Posterior vena cava (tissue), 2 donors: ENCODE measurements around the gene TMEM238. TPM values are rescaled to one million over a fixed set of nuclear protein-coding genes. Genes with fewer than 3 reads are reported as not detected.

Source experiments
- DNase-seq: peaks from one replicate; pipeline ENCODE4 v3.0.0-alpha.2; 2020; ENCODE audit warnings: low spot score
- intact Hi-C, 2 donors: fragments of 100-400 bp; cut with DNase I; formaldehyde crosslinking; loops; one replicate each; pipeline versions ENCODE4 v1.14.1 to v1.14.2; 2022 to 2023
- total RNA-seq, 2 donors: library from RNA; stranded (reverse); fragmentation: NEBNext Ultra II Directional; extraction: Animal tissue kit (Norgen Biotek cat#: 25700); gene quantifications; one replicate each; pipeline ENCODE4 v1.2.1, GENCODE V29; 2021
- donor health status: DM: yes; HTN: yes; CAD: no.
- donor health status: DM: yes; HTN: yes; CAD: no.

TMEM238 gene
- total RNA-seq, 2 donors from 2014 or later = 0.69 to 0.90 TPM

GRCh38 chr19:55366790-55367189 is 17.3 kb downstream of the TMEM238 start:
- DNase-seq = no peak
- intact Hi-C loops = no loop called here

DNA sequence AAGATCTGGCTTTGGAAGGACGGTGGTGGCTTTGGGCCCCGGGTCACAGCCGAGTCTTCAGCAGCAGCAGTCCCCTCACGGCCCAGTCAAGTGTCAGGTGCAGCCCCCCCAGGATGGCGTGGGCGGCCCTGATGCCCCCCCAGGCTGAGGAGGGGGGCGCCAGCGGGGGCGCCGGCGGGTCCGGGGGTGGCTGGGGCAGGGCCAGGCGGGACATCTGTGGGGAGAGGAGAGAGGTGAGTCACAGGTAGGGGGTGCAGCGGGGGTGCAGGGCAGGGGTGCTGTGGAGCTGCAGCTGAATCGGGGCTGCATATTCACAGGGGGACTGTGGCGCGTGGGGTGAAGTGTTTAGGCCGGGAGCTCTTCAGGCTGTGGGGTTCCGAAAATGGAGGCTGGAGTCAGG is 18.1 kb downstream of the TMEM238 start:
- DNase-seq = no peak
- intact Hi-C loops = no loop called here

DNA sequence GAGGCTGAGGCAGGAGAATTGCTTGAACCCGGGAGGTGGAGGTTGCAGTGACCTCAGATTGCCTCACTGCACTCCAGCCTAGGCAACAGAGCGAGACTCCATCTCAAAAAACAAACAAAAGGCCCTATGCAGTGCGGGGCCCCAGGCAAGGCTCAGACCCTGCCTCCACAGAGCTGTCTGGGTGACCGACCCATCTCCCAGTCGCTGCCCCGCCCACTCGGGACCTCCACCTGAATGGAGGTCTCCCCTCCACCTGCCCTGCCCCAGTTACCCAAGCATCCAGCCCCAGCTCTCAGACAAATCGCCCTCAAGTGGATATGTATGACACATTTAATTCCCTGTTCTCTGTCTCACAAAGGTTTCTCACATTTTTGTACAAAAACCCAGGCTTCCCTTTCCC is 18.8 kb downstream of the TMEM238 start:
- intact Hi-C loops = no loop called here
- DNase-seq = no peak

DNA sequence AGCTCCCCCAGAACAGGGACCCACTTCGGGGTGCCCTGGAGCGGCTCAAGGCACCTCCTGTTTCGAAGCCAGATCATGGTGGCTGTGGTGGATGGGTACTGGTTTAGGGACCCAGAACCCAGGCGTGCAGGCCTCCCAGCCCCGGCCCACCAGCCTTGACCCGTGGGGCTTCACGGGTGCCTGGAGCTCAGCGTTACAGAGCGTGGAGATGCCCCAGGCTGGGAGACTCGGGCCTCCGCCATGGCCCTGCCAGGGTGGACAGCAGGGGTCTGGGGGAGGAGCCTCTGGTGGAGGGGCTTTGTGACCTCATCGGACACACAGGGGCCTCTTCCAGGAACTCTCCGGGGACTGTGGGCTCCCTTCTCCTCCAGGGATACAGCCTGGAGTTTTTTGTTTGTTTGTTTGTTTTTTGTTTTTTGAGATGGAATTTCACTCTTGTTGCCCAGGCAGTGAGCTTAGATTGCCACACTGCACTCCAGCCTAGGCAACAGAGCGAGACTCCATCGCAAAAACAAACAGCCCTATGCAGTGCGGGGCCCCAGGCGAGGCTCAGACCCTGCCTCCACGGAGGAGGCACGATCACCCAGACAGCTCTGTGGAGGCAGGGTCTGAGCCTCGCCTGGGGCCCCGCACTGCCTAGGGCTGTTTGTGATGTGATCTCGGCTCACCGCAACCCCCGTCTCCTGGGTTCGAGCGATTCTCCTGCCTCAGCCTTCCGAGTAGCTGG is 20.9 kb downstream of the TMEM238 start, which contains the start of gene GARIN5B:
Gene GARIN5B (minus strand): TSS at position 271 of the 727 bp plus-strand sequence. CDS start 194 bp downstream, at position 77.
- no peak for DNase-seq
- intact Hi-C loops = no loop called here

- intact Hi-C loops = no loop called here
Observed at GRCh38 chr19:55362174-55362989, 21.7 kb downstream of the TMEM238 start.

DNA sequence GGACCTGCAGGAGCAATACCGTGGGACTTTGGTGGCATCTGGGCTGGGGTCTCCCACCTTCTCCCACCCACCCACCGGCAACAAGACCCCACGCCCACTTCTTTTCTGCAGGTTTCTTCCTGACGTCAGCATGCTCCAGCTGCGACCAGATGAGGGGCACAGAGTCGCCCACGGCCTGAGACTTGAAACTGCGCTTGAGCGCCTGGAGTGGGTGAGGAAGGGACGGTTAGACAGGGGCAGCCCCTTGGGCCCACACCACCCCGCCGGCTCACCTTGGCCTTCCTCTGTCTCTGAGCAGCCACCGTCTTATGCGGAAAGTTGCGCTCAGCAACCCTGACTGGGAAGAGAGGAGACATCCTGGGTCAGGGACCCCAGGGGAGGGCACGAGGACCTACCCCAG is 23.2 kb downstream of the TMEM238 start:
- DNase-seq = no peak
- intact Hi-C loops = no loop called here

More at GRCh38 chr19:55362174-55362989, 21.7 kb downstream of the TMEM238 start:
- DNase-seq = no peak

GRCh38 chr19:55358943-55359908 is 24.9 kb downstream of the TMEM238 start:
- peak; percentile 78 for DNase-seq
- intact Hi-C loops = no loop called here

DNA sequence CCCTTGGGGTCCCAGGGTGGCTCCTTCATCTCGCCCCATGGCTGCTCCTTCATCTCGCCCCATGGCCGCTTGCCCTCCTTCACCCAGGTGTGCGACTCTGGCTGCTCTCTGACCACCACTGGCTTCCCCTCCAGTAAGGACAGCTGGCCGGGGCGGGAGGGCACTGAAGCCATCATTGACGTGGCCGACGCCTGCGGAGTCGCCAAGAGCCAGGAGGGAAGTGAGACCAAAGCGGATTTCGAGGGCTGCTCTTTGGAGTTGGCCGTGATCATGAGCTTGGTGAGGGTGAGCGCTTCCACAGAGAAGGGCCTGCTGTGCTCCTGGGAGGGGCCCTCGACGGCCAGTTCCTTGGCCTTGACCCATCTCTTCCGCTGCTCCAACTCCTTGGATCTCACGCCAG is 25.6 kb downstream of the TMEM238 start:
- no peak for DNase-seq
- intact Hi-C loops = no loop called here

DNA sequence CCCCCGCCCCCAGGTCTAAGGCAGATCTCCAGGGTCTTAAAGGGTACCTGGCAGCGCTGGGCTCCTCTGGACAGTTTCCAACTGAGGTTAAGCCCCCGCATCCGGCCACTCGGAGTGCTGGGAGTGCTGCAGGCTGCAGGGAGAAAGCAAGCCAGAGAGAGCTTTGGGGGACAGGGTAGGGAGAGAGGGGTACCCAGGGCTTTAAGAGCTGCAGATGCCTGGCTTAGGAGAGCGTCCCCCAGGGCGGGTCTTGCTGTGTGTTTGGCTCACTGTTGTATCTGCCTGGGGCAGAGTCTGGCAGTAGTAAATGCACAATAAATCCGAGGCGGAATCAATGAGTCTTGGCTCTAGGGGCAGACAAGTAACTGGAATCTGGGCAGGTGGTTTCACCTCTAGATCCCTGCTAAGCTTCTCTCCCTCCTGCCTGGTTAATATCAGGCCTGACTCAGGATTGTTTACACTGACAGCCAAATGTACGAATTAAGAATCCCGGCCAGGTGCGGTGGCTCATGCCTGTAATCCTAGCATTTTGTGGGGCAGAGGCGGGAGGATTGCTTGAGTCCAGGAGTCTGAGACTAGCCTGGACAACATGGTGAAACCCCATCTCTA is 28.8 kb downstream of the TMEM238 start:
- intact Hi-C loops = no loop called here
- no peak for DNase-seq

GRCh38 chr19:55354698-55355212 is 29.3 kb downstream of the TMEM238 start, which contains the start of gene COX6B2:
Gene COX6B2 (minus strand): TSS chr19:55354719. CDS start chr19:55354521, 198 bp downstream.
- intact Hi-C loops = no loop called here
- no peak for DNase-seq

DNA sequence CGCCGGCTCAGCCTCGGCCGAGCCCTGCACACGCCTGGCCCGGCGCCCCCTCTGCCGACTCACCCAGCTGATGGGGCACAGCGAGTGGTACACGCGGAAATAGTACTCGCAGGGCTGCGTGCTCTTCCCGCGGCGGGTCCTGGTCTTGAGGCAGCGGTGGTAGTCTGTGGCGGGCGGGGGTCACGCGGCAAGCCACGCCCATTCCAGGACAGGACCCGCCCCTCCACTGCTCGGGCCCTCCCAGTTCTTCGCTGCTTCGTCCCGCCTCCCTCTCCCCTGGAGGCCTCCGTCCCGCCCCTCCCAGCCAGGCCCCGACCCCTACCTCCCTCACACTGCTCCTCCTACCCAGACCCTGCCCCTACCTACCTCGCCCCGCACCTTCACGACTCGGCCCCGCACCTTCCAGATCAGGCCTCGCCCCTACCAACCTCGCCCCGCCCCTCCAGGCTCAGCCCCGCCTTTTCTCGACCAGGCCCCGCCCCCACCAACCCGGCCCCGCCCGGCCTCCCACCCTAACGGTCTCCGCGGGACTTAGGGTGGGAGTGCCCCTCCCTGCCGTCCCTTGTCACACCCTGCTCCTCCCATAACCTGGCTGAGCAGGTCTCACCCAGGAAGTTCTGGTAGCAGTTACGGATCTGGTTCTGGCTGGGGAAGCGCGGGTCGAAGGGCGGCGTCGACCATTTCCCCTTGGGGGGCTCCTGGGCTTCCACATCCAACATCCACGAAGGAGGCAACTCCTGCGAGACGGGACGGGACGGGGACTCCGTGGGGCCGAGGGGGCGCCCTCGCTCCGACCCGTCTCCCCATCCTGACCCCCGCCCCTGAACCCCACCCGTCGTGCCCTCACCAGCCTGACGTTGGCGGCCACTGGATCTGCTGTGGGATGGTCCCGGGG is 30.0 kb downstream of the TMEM238 start:
- peak; percentile 84 for DNase-seq
- intact Hi-C loops = no loop called here

- intact Hi-C loops = no loop called here
Observed at GRCh38 chr19:55353356-55353802, 30.7 kb downstream of the TMEM238 start.

GRCh38 chr19:55352549-55353145 is 31.4 kb downstream of the TMEM238 start:
- DNase-seq = no peak
- intact Hi-C loops = loop anchor here in 1 of 2 donors (1.0 kb wide), 1 partner anchor 48 kb away; no protein-coding TSS in a partner anchor

More at GRCh38 chr19:55353356-55353802, 30.7 kb downstream of the TMEM238 start:
- DNase-seq = no peak

- no peak for DNase-seq
- intact Hi-C loops = loop anchor here in 1 of 2 donors (1.0 kb wide), 1 partner anchor 48 kb away; no protein-coding TSS in a partner anchor
Observed at GRCh38 chr19:55352040-55352439, 32.1 kb downstream of the TMEM238 start.

DNA sequence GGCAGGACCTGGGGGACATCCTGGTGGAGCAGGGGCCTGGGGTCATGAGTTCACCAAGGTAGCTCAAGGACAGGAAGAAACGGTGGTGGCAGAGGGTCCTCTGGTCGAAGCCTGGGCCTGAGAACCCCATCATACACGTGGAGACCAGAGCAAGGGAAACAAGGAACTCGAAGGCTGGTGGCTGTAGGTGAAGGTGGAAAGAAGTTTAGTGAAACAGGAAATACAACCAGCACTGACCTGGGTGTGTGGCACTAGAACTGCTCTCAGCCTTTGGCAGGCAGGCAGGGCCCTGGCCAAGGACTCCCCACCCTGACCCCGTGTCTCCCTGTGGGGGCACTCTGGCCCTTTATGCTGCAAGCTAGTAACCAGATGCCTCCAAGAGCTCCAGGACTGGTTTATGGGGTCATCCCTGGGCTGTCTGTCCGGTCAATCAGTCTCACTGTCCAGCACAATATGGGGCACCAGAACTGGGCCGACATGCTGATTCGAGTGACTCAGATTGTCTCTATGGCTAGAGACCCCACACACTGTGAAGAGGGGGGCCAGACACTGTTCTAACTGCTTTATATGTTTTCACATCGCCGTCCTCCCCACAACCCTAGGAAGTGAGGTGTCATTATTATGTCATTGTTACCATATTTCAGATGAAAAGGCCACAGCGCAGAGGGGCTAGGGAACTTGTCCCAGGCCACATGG is 33.3 kb downstream of the TMEM238 start:
- DNase-seq = no peak
- intact Hi-C loops = no loop called here

- DNase-seq = no peak
- intact Hi-C loops = no loop called here
Observed at GRCh38 chr19:55348317-55349034, 35.6 kb downstream of the TMEM238 start.
